ENCODE data around the gene ATP9A. TPM values are rescaled to one million over a fixed set of nuclear protein-coding genes. Genes with fewer than 3 reads are reported as not detected.

Gene ATP9A
- total RNA-seq, 1 donor from 2014 or later, result 25.2 TPM

DNA sequence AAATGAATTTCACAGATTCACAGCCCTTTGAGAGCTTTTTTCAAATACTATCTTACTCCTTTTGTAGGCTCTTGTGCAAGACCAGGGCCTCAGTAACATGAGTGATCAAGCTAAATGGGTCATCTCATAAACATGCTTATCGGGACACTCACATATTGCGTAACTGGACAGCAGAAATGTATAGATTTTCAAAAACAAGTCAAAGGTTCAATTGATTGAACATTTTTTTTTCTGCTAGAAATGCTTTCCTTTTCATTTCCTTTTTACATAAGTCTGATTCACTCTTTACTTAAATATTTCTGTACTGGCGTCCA is 42.8 kb upstream of the ATP9A start:
- no peak overlapping the region for H3K4me3 ChIP-seq
- TF ChIP-seq CTCF (IDR thresholded peaks at IDR 0.05; ENCODE audit: borderline replicate concordance), result no peak
- no peak overlapping the region for H3K27ac ChIP-seq (replicated peaks)

GRCh38 chr20:51810155-51811041 is 42.2 kb upstream of the ATP9A start:
- no peaks in the 10 kb centered on the region for H3K36me3 ChIP-seq
- no peak overlapping the region for H3K27ac ChIP-seq (replicated peaks)
- no peak for DNase-seq
- no peaks in the 10 kb centered on the region for H3K4me1 ChIP-seq
- H3K4me3 ChIP-seq, result no peak overlapping the region
- H3K27me3 ChIP-seq (ENCODE audit: low read depth), result peaks cover 21% of the 10 kb centered on the region
- no peak for TF ChIP-seq CTCF (IDR thresholded peaks at IDR 0.05; ENCODE audit: borderline replicate concordance)
- H3K9me3 ChIP-seq (replicated peaks), result no peaks in the 10 kb centered on the region
- intact Hi-C loops (cut with micrococcal nuclease), result no loop called here

More for the DNA sequence above, 42.8 kb upstream of the ATP9A start:
- intact Hi-C loops (cut with micrococcal nuclease), result no loop called here
- Histone ChIP-seq H3K4me1 (no peaks in the 10 kb centered on the region), H3K36me3 (no peaks in the 10 kb centered on the region), H3K9me3 (replicated peaks) (no peaks in the 10 kb centered on the region), H3K27me3 (ENCODE audit: low read depth) (peaks cover 16% of the 10 kb centered on the region)
- DNase-seq, result no peak

DNA sequence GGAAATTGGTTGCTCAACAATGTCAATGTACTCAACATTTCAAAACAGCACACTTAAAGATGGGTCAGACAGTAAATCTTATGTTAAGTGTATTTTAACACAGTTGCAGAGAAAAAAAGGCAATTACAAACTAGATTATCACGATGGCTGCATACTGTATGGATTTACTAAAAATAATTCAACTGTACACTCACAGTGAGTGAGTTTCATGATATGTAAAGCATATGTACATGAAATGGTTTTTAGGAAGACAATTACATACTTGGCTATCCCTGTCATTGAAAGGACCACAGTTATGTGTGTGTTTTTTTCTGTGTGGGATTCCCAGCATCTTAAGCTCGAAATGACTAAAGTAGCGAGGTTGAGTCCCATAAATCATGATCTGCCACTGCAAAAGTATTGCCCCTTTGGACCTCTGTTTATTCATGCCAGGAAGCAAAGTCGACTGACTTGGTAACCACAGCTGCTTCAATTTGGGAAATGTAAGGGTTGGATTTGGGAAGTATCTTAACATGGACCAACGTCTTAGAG is 39.6 kb upstream of the ATP9A start:
- no peak overlapping the region for H3K27ac ChIP-seq (replicated peaks)
- H3K27me3 ChIP-seq (ENCODE audit: low read depth), result peaks cover 43% of the 10 kb centered on the region
- H3K4me3 ChIP-seq, result no peak overlapping the region
- intact Hi-C loops (cut with micrococcal nuclease), result no loop called here
- no peaks in the 10 kb centered on the region for H3K36me3 ChIP-seq
- no peak for TF ChIP-seq CTCF (IDR thresholded peaks at IDR 0.05; ENCODE audit: borderline replicate concordance)
- no peak for DNase-seq
- no peaks in the 10 kb centered on the region for H3K9me3 ChIP-seq (replicated peaks)
- no peaks in the 10 kb centered on the region for H3K4me1 ChIP-seq

- no peak overlapping the region for H3K27ac ChIP-seq (replicated peaks)
- H3K36me3 ChIP-seq, result no peaks in the 10 kb centered on the region
- intact Hi-C loops (cut with micrococcal nuclease), result no loop called here
- H3K27me3 ChIP-seq (ENCODE audit: low read depth), result peaks cover 68% of the 10 kb centered on the region
- no peak overlapping the region for H3K4me3 ChIP-seq
- H3K4me1 ChIP-seq, result peaks cover 24% of the 10 kb centered on the region
- TF ChIP-seq CTCF (IDR thresholded peaks at IDR 0.05; ENCODE audit: borderline replicate concordance), result no peak
- no peaks in the 10 kb centered on the region for H3K9me3 ChIP-seq (replicated peaks)
- DNase-seq, result no peak
Observed at GRCh38 chr20:51804754-51805153, 36.6 kb upstream of the ATP9A start.

GRCh38 chr20:51803148-51803854 is 35.1 kb upstream of the ATP9A start:
- Histone ChIP-seq H3K27ac (replicated peaks) (no peak overlapping the region), H3K27me3 (ENCODE audit: low read depth) (peaks cover 76% of the 10 kb centered on the region), H3K4me3 (no peak overlapping the region), H3K4me1 (peaks cover 25% of the 10 kb centered on the region), H3K36me3 (no peaks in the 10 kb centered on the region), H3K9me3 (replicated peaks) (no peaks in the 10 kb centered on the region)
- no peak for TF ChIP-seq CTCF (IDR thresholded peaks at IDR 0.05; ENCODE audit: borderline replicate concordance)
- intact Hi-C loops (cut with micrococcal nuclease), result no loop called here
- DNase-seq, result no peak
